Keratinocyte (primary cell): ENCODE data around the gene RAD9A. TPM values are rescaled to one million over a fixed set of nuclear protein-coding genes. Genes with fewer than 3 reads are reported as not detected.

Experiments
- DNase-seq: peaks from one replicate; pipeline ENCODE4 v3.0.0-alpha.2; 2011; ENCODE audit warnings: low read depth, missing footprints, low spot score
- FAIRE-seq: peaks from 2 replicates; lab custom pipeline; 2011; peaks lifted over from hg19 to GRCh38; lab: Jason Lieb, UNC
- H2AFZ ChIP-seq: 2 replicates; pipeline ENCODE4 v1.6.0; 2012; ENCODE audit warnings: low read length, control low read depth, inconsistent platforms; ENCODE audit not compliant: control insufficient read depth
- H3K27ac ChIP-seq: 2 replicates; pipeline ENCODE4 v1.5.1; 2011; ENCODE audit warnings: low read length; ENCODE audit not compliant: control insufficient read depth, insufficient read depth
- H3K27me3 ChIP-seq: 3 replicates; pipeline ENCODE4 v1.6.0; 2011; ENCODE audit warnings: low read length; ENCODE audit not compliant: control insufficient read depth, insufficient read depth; ENCODE audit errors: extremely low read depth
- H3K36me3 ChIP-seq, 2 experiments: 2 replicates in 1 of 2; 3 replicates in 1 of 2; pipeline ENCODE4 v1.5.1; 2011; ENCODE audit warnings: low read length in 2 of 2, mild to moderate bottlenecking in 1 of 2; ENCODE audit not compliant: control insufficient read depth in 2 of 2, insufficient read depth in 2 of 2; ENCODE audit errors: extremely low read depth in 1 of 2
- H3K4me1 ChIP-seq: 3 replicates; pipeline ENCODE4 v1.5.1; 2011; ENCODE audit warnings: low read length; ENCODE audit not compliant: control insufficient read depth, insufficient read depth; ENCODE audit errors: extremely low read depth
- H3K4me2 ChIP-seq: 3 replicates; pipeline ENCODE4 v1.6.0; 2011; ENCODE audit warnings: low read depth, low read length; ENCODE audit not compliant: control insufficient read depth, insufficient read depth; ENCODE audit errors: extremely low read depth
- H3K4me3 ChIP-seq, 3 experiments: fragments of 200-600 bp in 1 of 3; sonication (generic) in 1 of 3; 2 replicates in 2 of 3; 3 replicates in 1 of 3; pipeline ENCODE4 v1.5.1; 2011 to 2016; ENCODE audit warnings: low read length in 3 of 3, mild to moderate bottlenecking in 3 of 3, control low read depth in 2 of 3, inconsistent platforms in 1 of 3, low read depth in 1 of 3, mixed read lengths in 1 of 3, mixed run types in 1 of 3, moderate library complexity in 1 of 3; ENCODE audit not compliant: control insufficient read depth in 2 of 3, insufficient read depth in 2 of 3; ENCODE audit errors: extremely low read depth in 1 of 3
- H3K79me2 ChIP-seq: 2 replicates; pipeline ENCODE4 v1.6.0; 2012; ENCODE audit warnings: low read length; ENCODE audit not compliant: control insufficient read depth, insufficient read depth
- H3K9ac ChIP-seq: 3 replicates; pipeline ENCODE4 v1.6.0; 2011; ENCODE audit warnings: low read length; ENCODE audit not compliant: control insufficient read depth, insufficient read depth; ENCODE audit errors: extremely low read depth
- H3K9me1 ChIP-seq: 3 replicates; pipeline ENCODE4 v1.6.0; 2011; ENCODE audit warnings: low read length; ENCODE audit not compliant: control insufficient read depth, insufficient read depth; ENCODE audit errors: extremely low read depth
- H3K9me3 ChIP-seq: 2 replicates; pipeline ENCODE4 v1.5.1; 2012; ENCODE audit warnings: low read depth, low read length; ENCODE audit not compliant: control insufficient read depth
- H4K20me1 ChIP-seq: 3 replicates; pipeline ENCODE4 v1.6.0; 2011; ENCODE audit warnings: low read length; ENCODE audit not compliant: control insufficient read depth, insufficient read depth; ENCODE audit errors: extremely low read depth
- CTCF ChIP-seq, 3 experiments: IDR thresholded peaks in 1 of 3; conservative IDR thresholded peaks in 1 of 3; optimal IDR thresholded peaks in 1 of 3; 2 replicates in 2 of 3; 3 replicates in 1 of 3; pipeline versions ENCODE3 to v1.5.1; 2011; ENCODE audit warnings: low read length in 3 of 3, mild to moderate bottlenecking in 3 of 3, moderate library complexity in 2 of 3, control low read depth in 1 of 3, inconsistent platforms in 1 of 3; ENCODE audit not compliant: insufficient read depth in 2 of 3; ENCODE audit errors: extremely low read depth in 1 of 3
- EZH2 ChIP-seq: IDR thresholded peaks from one replicate; pipeline ENCODE4 v1.6.1; 2012; ENCODE audit warnings: inconsistent platforms, mild to moderate bottlenecking, low read length, moderate library complexity
- dilution Hi-C: fragments of 300-500 bp; cut with MboI; formaldehyde crosslinking; loops from one replicate; pipeline ENCODE4 v1.7.0; 2020; ENCODE audit warnings: low sequenced_read_pairs; ENCODE audit not compliant: extremely low pct_ligation_motif_present
- polyA plus RNA-seq, 5 experiments: library from polyadenylated mRNA; depleted of rRNA in 3 of 5; stranded (reverse) in 3 of 5; stranded (forward) in 1 of 5; unstranded in 1 of 5; fragments of >200 nt; gene quantifications; 1 replicate in 1 of 5; 2 replicates in 3 of 5; 3 replicates in 1 of 5; pipeline versions ENCODE4 v1.2.1 to v1.2.3, GENCODE V29; 2011 to 2012; ENCODE audit warnings: missing spikeins in 2 of 5, low read depth in 1 of 5, low replicate concordance in 1 of 5

RAD9A gene
- polyA plus RNA-seq, 1 donor (not counting 4 experiments of a cell fraction or from before 2014, with no cell fraction given): 5.7 TPM

DNA sequence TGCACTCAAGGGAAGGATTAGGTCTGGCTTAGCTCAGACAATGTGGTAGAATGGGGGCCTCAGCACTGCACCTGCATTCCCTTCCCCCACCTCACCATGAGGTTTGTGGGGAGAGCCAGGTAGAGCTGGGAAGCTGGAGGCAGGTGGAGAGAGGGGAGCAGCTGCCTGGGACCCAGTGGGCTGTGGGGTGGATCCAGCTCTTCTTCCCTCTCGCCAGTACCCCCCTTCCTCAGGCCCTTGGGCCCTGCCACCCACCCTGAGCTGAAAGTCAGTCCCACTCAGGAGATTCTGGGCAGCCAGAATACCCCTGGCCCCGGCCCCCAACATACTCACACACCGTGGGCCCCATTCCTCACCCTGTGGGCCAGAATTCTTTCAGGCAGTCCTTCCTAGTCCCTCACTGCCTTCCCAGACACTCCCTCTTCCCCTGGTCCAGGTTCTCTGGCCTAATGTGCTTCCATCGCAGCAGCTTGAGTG, 35.4 kb upstream of the RAD9A start:
- H3K79me2 ChIP-seq: peaks cover 8% of the 10 kb centered on the region
- H3K27ac ChIP-seq: no peak overlapping the region

DNA sequence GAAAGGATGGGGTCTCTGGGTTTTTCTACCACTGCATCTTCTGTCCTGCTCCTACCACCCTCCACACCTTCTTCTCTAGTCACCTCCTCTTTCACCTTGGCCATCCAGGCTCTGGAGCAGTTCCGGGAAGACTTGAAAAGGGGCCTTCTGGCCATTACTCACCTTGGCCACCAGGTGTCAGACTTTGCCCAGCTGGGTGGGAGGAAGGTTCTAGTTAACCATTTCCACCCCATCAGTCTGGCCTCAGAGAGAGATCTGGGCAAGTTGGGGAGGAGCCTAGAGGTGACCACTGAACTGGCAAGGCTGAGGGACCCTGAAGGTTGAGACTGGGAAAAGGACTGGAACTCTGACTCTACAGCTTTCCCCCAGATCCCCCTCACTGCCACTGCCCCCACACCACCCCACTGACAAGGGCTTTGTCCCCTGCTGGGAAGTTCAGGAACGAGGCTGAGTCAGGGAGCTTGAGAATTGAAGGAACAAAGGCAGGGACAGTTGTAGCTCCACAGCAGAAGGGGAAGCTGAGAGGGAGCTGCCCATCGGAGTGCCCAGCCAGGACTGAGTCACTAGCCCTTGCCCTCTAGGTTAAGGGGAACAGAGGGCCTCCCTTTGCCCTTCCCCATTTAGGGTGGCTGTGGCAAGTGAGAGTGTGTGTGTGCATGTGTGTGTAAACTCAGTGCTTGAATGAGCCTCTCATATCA, 34.8 kb upstream of the RAD9A start:
- H3K36me3 ChIP-seq: no peaks in the 10 kb centered on the region
- H3K9ac ChIP-seq: no peak overlapping the region
- H2AFZ ChIP-seq: peak overlapping the region; percentile 46
- H3K4me3 ChIP-seq: no peak overlapping the region
- no peak overlapping the region for H3K27ac ChIP-seq
- peaks cover 52% of the 10 kb centered on the region for H3K4me1 ChIP-seq
- TF ChIP-seq EZH2 (no peak), CTCF (optimal IDR thresholded peaks at IDR 0.05 in 1 of 3, IDR thresholded peaks at IDR 0.05 in 1 of 3, conservative IDR thresholded peaks at IDR 0.05 in 1 of 3; ENCODE audit: extremely low read depth in 1 of 3, insufficient read depth in 2 of 3, low read length in 3 of 3) (peak; percentile 89 to 97 (median 92))
- FAIRE-seq (no peak), DNase-seq (no peak)
- peak overlapping the region; percentile 16 for H3K4me2 ChIP-seq
- H3K9me1 ChIP-seq: peaks cover 4% of the 10 kb centered on the region
- peaks cover 8% of the 10 kb centered on the region for H3K79me2 ChIP-seq
- no peaks in the 10 kb centered on the region for H3K27me3 ChIP-seq
- dilution Hi-C loops: no loop called here
- H4K20me1 ChIP-seq: no peaks in the 10 kb centered on the region
- no peaks in the 10 kb centered on the region for H3K9me3 ChIP-seq

More for the DNA sequence above, 35.4 kb upstream of the RAD9A start:
- dilution Hi-C loops: no loop called here
- no peak for TF ChIP-seq CTCF (optimal IDR thresholded peaks at IDR 0.05 in 1 of 3, IDR thresholded peaks at IDR 0.05 in 1 of 3, conservative IDR thresholded peaks at IDR 0.05 in 1 of 3; ENCODE audit: extremely low read depth in 1 of 3, insufficient read depth in 2 of 3, low read length in 3 of 3)
- TF ChIP-seq EZH2: no peak
- Histone ChIP-seq H3K4me3 (no peak overlapping the region), H3K9ac (no peak overlapping the region), H3K36me3 (peaks cover 0 to 3% of the 10 kb centered on the region in 2 experiments), H3K4me2 (peak overlapping the region; percentile 16), H3K4me1 (peaks cover 55% of the 10 kb centered on the region), H4K20me1 (no peaks in the 10 kb centered on the region), H3K9me1 (peaks cover 4% of the 10 kb centered on the region), H3K9me3 (no peaks in the 10 kb centered on the region), H2AFZ (peak overlapping the region; percentile 46), H3K27me3 (no peaks in the 10 kb centered on the region)
- FAIRE-seq: no peak
- no peak for DNase-seq
